Activated CD4-positive, alpha-beta T cell treated with anti-CD3 and anti-CD28 coated beads, Interleukin-2, Interleukin-4, amounts not matched to agents 100 ng/mL and 50 ng/mL, durations not matched to agents 16 hours and 8 hours (primary cell): ENCODE results near the gene TBX21.
A peak's percentile ranks its signal among the peaks of the same experiment; 100 is the strongest.
"Not testable (repeated sequence)": the region's sequence is repeated elsewhere in the genome, so short reads cannot be mapped to it uniquely, and the experiment has no call there.

Source experiments
- DNase-seq: peaks from one replicate; pipeline ENCODE4 v3.0.0-alpha.2; 2020; ENCODE audit warnings: low spot score

Gene TBX21

GRCh38 chr17:47732399-47733046 is 513 bp upstream of the TBX21 start:
- DNase-seq, result no peak

- DNase-seq, result no peak
These were observed 806 bp downstream of the TBX21 start for GRCh38 chr17:47733674-47734410.

GRCh38 chr17:47735139-47735464 is 2.1 kb downstream of the TBX21 start:
- no peak for DNase-seq

GRCh38 chr17:47735536-47736011 is 2.5 kb downstream of the TBX21 start:
- peak; percentile 55 for DNase-seq

GRCh38 chr17:47736501-47737495 is 3.8 kb downstream of the TBX21 start:
- DNase-seq, result no peak

- DNase-seq, result no peak
These were observed 5.1 kb downstream of the TBX21 start for GRCh38 chr17:47738178-47738577.

- no peak for DNase-seq
These were observed 6.1 kb downstream of the TBX21 start for GRCh38 chr17:47739150-47739549.

GRCh38 chr17:47739945-47740344 is 6.9 kb downstream of the TBX21 start:
- DNase-seq, result not testable (repeated sequence)

GRCh38 chr17:47741109-47741792 is 8.2 kb downstream of the TBX21 start:
- peak; percentile 42 for DNase-seq

GRCh38 chr17:47741793-47742145 is 8.7 kb downstream of the TBX21 start:
- DNase-seq, result peak; percentile 34

- no peak for DNase-seq
These were observed 9.5 kb downstream of the TBX21 start for GRCh38 chr17:47742319-47743181.

GRCh38 chr17:47744168-47745036 is 11.4 kb downstream of the TBX21 start:
- no peak for DNase-seq

GRCh38 chr17:47745037-47745380 is 12.0 kb downstream of the TBX21 start:
- no peak for DNase-seq

- no peak for DNase-seq
These were observed 18.4 kb downstream of the TBX21 start for GRCh38 chr17:47751471-47751870.

- DNase-seq, result no peak
These were observed 24.4 kb downstream of the TBX21 start for GRCh38 chr17:47757386-47757785.

- no peak for DNase-seq
These were observed 27.5 kb downstream of the TBX21 start for GRCh38 chr17:47760409-47761140.

GRCh38 chr17:47762728-47763127 is 29.7 kb downstream of the TBX21 start:
- DNase-seq, result no peak

- DNase-seq, result no peak
These were observed 31.0 kb downstream of the TBX21 start for GRCh38 chr17:47763913-47764582.

- DNase-seq, result not testable (repeated sequence)
These were observed 40.6 kb downstream of the TBX21 start for GRCh38 chr17:47773649-47774048.
